DOHH2 (cell line): ENCODE results near the gene LRRC10B.

Experiments
- H3F3A ChIP-seq: fragments of 200-600 bp; sonication (generic), shearing (Covaris generic); 2 replicates; pipeline ENCODE4 v1.6.0; 2016; ENCODE audit warnings: antibody characterized with exemption, mild to moderate bottlenecking; ENCODE audit not compliant: control insufficient read depth, insufficient read depth
- H3K27ac ChIP-seq: fragments of 200-600 bp; sonication (generic); 2 replicates; pipeline ENCODE4 v1.5.1; 2014; ENCODE audit warnings: low read depth, mild to moderate bottlenecking, low read length, moderate library complexity
- H3K27me3 ChIP-seq: fragments of 200-600 bp; sonication (generic); 2 replicates; pipeline ENCODE4 v1.6.1; 2014; ENCODE audit warnings: mild to moderate bottlenecking, low read length, mixed read lengths; ENCODE audit not compliant: control insufficient read depth
- H3K36me3 ChIP-seq: fragments of 200-600 bp; sonication (generic); 2 replicates; pipeline ENCODE4 v1.6.1; 2014; ENCODE audit warnings: mild to moderate bottlenecking, low read length, moderate library complexity, mixed read lengths; ENCODE audit not compliant: control insufficient read depth
- H3K4me1 ChIP-seq: fragments of 200-600 bp; sonication (generic); 2 replicates; pipeline ENCODE4 v1.6.1; 2014; ENCODE audit warnings: mild to moderate bottlenecking, low read length, mixed read lengths; ENCODE audit not compliant: control insufficient read depth
- H3K4me2 ChIP-seq: fragments of 200-600 bp; sonication (generic); 2 replicates; pipeline ENCODE4 v1.6.0; 2014; ENCODE audit warnings: mild to moderate bottlenecking, low read length, moderate library complexity
- H3K4me3 ChIP-seq: fragments of 200-600 bp; sonication (generic); 2 replicates; pipeline ENCODE4 v1.5.1; 2014; ENCODE audit warnings: mild to moderate bottlenecking, low read length, mixed read lengths
- H3K79me2 ChIP-seq: fragments of 200-600 bp; sonication (generic); 2 replicates; pipeline ENCODE4 v1.6.1; 2014; ENCODE audit warnings: mild to moderate bottlenecking, low read length, mixed read lengths; ENCODE audit not compliant: control insufficient read depth
- H3K9me2 ChIP-seq: fragments of 200-600 bp; sonication (generic); replicated peaks from 2 replicates; pipeline ENCODE4 v1.6.1; 2014; ENCODE audit warnings: mild to moderate bottlenecking, low read length, mixed read lengths; ENCODE audit not compliant: control insufficient read depth
- H3K9me3 ChIP-seq: fragments of 200-600 bp; sonication (generic); 2 replicates; pipeline ENCODE4 v1.6.1; 2014; ENCODE audit warnings: antibody characterized with exemption, low read length, mixed read lengths; ENCODE audit not compliant: control insufficient read depth, insufficient read depth
- H4K20me1 ChIP-seq: fragments of 200-600 bp; sonication (generic); 2 replicates; pipeline ENCODE4 v1.6.0; 2014; ENCODE audit warnings: low read depth, mild to moderate bottlenecking, antibody characterized with exemption, low read length, moderate library complexity; ENCODE audit not compliant: control insufficient read depth, insufficient read depth
- EZH2phosphoT487 ChIP-seq: fragments of 200-600 bp; sonication (generic); IDR thresholded peaks from 2 replicates; pipeline ENCODE4 v1.6.1; 2017; ENCODE audit warnings: borderline replicate concordance, mild to moderate bottlenecking, antibody characterized with exemption, low read length, moderate library complexity, mixed read lengths
- TF ChIP-seq, protein P1 (sequence below): fragments of 200-600 bp; sonication (generic); IDR thresholded peaks from one replicate; pipeline ENCODE4 v1.5.1; 2014; ENCODE audit warnings: antibody characterized with exemption, mild to moderate bottlenecking, low read depth, low read length; ENCODE audit not compliant: poor library complexity, severe bottlenecking

LRRC10B gene

DNA sequence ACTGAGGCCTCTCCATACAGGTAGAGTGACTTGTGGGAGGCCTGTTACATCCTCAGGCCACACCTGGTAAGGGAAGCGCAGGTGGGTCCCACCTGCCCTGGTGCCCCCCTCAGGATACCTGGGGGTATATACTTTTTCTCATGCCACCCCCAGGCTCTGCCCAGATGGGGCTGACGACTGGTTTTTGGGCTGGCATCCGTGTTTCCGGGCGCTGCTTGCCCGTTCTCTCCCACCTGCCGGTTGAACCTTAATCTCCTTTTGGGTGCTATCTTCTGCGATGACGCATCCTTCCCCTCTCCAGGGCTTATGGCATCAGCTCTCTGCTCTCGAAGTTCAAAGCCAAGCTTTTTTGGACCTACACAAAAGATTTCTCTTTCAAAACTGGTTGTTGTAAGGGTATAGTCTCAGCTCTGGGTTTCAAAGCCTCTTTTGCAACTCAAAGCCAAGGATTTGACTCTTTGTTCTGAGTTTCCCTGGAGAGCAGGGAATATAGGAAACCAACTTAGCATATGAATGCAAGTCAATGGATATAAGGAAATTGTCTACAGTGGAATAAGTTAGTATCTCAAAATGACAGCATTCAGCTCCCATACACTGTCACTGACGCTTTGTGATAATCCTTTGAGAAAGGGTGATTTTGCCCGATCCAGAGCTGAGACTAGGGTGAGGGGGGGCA, 8.6 kb upstream of the LRRC10B start:
- H3K36me3 ChIP-seq: no peaks in the 10 kb centered on the region
- H3K27ac ChIP-seq: no peak overlapping the region
- no peaks in the 10 kb centered on the region for H3K9me2 ChIP-seq
- H3K27me3 ChIP-seq: 0 out of 2 replicates have a peak, but pooled peaks cover 2% of the 10 kb centered on the region
- no peak overlapping the region for H3K4me2 ChIP-seq
- no peaks in the 10 kb centered on the region for H3K79me2 ChIP-seq
- no peaks in the 10 kb centered on the region for H4K20me1 ChIP-seq
- H3F3A ChIP-seq: no peaks in the 10 kb centered on the region
- H3K4me1 ChIP-seq: no peaks in the 10 kb centered on the region
- H3K9me3 ChIP-seq: no peaks in the 10 kb centered on the region
- TF ChIP-seq, protein P1, sequence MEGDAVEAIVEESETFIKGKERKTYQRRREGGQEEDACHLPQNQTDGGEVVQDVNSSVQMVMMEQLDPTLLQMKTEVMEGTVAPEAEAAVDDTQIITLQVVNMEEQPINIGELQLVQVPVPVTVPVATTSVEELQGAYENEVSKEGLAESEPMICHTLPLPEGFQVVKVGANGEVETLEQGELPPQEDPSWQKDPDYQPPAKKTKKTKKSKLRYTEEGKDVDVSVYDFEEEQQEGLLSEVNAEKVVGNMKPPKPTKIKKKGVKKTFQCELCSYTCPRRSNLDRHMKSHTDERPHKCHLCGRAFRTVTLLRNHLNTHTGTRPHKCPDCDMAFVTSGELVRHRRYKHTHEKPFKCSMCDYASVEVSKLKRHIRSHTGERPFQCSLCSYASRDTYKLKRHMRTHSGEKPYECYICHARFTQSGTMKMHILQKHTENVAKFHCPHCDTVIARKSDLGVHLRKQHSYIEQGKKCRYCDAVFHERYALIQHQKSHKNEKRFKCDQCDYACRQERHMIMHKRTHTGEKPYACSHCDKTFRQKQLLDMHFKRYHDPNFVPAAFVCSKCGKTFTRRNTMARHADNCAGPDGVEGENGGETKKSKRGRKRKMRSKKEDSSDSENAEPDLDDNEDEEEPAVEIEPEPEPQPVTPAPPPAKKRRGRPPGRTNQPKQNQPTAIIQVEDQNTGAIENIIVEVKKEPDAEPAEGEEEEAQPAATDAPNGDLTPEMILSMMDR: no peak
- TF ChIP-seq EZH2phosphoT487: no peak
- no peak overlapping the region for H3K4me3 ChIP-seq

DNA sequence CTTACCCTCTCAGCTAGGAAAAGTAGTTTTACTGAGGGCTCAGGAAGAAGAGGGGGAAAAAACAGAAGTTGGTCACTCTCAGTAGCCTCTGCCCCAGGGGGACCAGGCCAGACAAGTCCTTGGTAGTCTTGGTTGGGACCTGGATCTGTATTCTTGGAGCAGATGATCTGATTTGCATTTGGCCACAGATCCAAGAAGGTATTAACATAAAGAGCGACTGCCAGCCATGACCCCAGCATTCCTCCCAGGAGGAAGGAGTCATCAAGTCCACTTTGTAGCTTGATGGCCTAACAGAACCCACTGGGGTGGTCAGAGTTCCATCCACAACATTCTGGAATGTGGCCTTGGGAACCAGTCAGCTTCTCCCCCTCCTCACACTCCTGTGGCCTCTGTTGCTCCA, 6.0 kb upstream of the LRRC10B start:
- no peaks in the 10 kb centered on the region for H3K4me1 ChIP-seq
- no peaks in the 10 kb centered on the region for H3K9me2 ChIP-seq
- TF ChIP-seq, protein P1: no peak
- no peak for TF ChIP-seq EZH2phosphoT487
- no peaks in the 10 kb centered on the region for H3K36me3 ChIP-seq
- H3K27me3 ChIP-seq: peaks cover 12% of the 10 kb centered on the region
- no peak overlapping the region for H3K4me3 ChIP-seq
- H3K27ac ChIP-seq: no peak overlapping the region
- no peaks in the 10 kb centered on the region for H3K9me3 ChIP-seq
- no peaks in the 10 kb centered on the region for H3F3A ChIP-seq
- no peaks in the 10 kb centered on the region for H4K20me1 ChIP-seq
- H3K79me2 ChIP-seq: no peaks in the 10 kb centered on the region
- no peak overlapping the region for H3K4me2 ChIP-seq

- no peaks in the 10 kb centered on the region for H3K9me3 ChIP-seq
- TF ChIP-seq EZH2phosphoT487: no peak
- TF ChIP-seq, protein P1: no peak
- H3K4me1 ChIP-seq: no peaks in the 10 kb centered on the region
- no peaks in the 10 kb centered on the region for H3K79me2 ChIP-seq
- H3F3A ChIP-seq: no peaks in the 10 kb centered on the region
- no peaks in the 10 kb centered on the region for H3K36me3 ChIP-seq
- peaks cover 20% of the 10 kb centered on the region for H3K27me3 ChIP-seq
- no peaks in the 10 kb centered on the region for H3K9me2 ChIP-seq
- no peaks in the 10 kb centered on the region for H4K20me1 ChIP-seq
- H3K4me2 ChIP-seq: no peak overlapping the region
- no peak overlapping the region for H3K27ac ChIP-seq
- no peak overlapping the region for H3K4me3 ChIP-seq
Observed at GRCh38 chr11:61503135-61503770, 5.3 kb upstream of the LRRC10B start.
